Neural crest cell (in vitro differentiated cells): ENCODE data around the gene HS3ST5. TPM values are rescaled to one million over a fixed set of nuclear protein-coding genes. Genes with fewer than 3 reads are reported as not detected.

Experiments
- DNase-seq: peaks from one replicate; pipeline ENCODE4 v3.0.0; 2021; ENCODE audit warnings: low read depth, mixed read lengths, low spot score
- H3K27ac Mint-ChIP-seq: one replicate; pipeline ENCODE4 v1.8.0; 2021; ENCODE audit warnings: mild to moderate bottlenecking, mixed read lengths; ENCODE audit not compliant: unreplicated experiment
- H3K27me3 Mint-ChIP-seq: 2 replicates; pipeline ENCODE4 v1.8.0; 2021; ENCODE audit warnings: low read depth, mild to moderate bottlenecking, mixed read lengths
- H3K36me3 Mint-ChIP-seq: 2 replicates; pipeline ENCODE4 v1.8.0; 2021; ENCODE audit warnings: low read depth, mild to moderate bottlenecking, mixed read lengths
- H3K4me1 Mint-ChIP-seq: 2 replicates; pipeline ENCODE4 v1.8.0; 2021; ENCODE audit warnings: mixed read lengths
- H3K4me3 Mint-ChIP-seq: one replicate; pipeline ENCODE4 v1.8.0; 2021; ENCODE audit warnings: mild to moderate bottlenecking, mixed read lengths
- H3K9me3 Mint-ChIP-seq: 2 replicates; pipeline ENCODE4 v1.8.0; 2021; ENCODE audit warnings: mixed read lengths
- total RNA-seq: library from RNA; stranded (reverse); gene quantifications from 2 replicates; pipeline ENCODE4 v1.2.1, GENCODE V29; 2021
- TF ChIP-seq, protein P1 (sequence below): fragments of 200-600 bp; sonication (generic); conservative IDR thresholded peaks from 2 replicates; pipeline ENCODE4 v1.5.0; 2021; ENCODE audit warnings: antibody characterized with exemption, mild to moderate bottlenecking

Gene HS3ST5
- total RNA-seq, 1 donor from 2014 or later, result 0.26 TPM

DNA sequence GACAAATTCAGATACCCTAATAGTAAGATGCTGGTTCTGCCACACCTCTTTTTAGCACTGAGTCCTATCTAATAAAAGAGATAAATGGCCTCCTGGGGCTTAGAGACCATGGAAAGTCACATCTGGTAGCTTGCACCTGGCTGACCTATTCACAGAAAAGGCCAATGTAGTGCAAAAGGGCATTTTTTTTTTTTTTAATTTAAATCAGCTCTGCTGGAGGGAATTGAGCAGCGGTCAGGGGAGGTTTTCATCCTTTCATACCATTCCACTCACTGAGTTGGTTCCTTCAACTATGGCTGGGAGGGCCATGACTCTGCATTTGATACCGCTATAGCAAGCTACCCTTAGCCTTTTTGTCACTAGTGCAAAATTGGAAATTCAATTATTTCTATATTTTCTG, 20.1 kb upstream of the HS3ST5 start:
- Mint-ChIP-seq H3K4me1 (peaks cover 20% of the 10 kb centered on the region), H3K36me3 (no peaks in the 10 kb centered on the region), H3K27ac (no peak overlapping the region), H3K4me3 (no peak overlapping the region), H3K27me3 (peaks cover 24% of the 10 kb centered on the region), H3K9me3 (no peaks in the 10 kb centered on the region)
- TF ChIP-seq, protein P1, sequence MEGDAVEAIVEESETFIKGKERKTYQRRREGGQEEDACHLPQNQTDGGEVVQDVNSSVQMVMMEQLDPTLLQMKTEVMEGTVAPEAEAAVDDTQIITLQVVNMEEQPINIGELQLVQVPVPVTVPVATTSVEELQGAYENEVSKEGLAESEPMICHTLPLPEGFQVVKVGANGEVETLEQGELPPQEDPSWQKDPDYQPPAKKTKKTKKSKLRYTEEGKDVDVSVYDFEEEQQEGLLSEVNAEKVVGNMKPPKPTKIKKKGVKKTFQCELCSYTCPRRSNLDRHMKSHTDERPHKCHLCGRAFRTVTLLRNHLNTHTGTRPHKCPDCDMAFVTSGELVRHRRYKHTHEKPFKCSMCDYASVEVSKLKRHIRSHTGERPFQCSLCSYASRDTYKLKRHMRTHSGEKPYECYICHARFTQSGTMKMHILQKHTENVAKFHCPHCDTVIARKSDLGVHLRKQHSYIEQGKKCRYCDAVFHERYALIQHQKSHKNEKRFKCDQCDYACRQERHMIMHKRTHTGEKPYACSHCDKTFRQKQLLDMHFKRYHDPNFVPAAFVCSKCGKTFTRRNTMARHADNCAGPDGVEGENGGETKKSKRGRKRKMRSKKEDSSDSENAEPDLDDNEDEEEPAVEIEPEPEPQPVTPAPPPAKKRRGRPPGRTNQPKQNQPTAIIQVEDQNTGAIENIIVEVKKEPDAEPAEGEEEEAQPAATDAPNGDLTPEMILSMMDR, result no peak
- DNase-seq, result no peak

DNA sequence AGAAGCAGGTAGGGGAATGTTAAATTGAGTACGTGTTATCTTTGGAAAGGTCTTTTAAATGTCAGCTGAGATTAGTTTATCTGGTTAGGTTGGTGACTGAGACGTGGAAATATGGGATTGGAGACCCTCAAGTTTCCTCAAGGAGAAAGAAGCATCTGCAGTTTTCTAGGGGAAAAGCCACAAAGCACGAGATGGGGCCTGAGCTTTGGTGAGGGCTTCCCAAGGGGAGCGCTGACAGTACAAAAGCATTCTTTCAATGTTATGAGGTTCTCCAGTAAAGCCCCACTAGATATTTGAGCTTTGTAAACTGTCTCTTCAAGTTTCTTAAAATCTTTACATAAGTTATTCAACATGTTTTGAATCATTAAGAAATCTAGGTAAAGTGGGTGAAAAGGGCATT, 19.6 kb upstream of the HS3ST5 start:
- Mint-ChIP-seq H3K36me3 (no peaks in the 10 kb centered on the region), H3K27me3 (peaks cover 21% of the 10 kb centered on the region), H3K4me1 (peaks cover 20% of the 10 kb centered on the region), H3K9me3 (no peaks in the 10 kb centered on the region), H3K4me3 (no peak overlapping the region), H3K27ac (no peak overlapping the region)
- TF ChIP-seq, protein P1, result no peak
- DNase-seq, result no peak

DNA sequence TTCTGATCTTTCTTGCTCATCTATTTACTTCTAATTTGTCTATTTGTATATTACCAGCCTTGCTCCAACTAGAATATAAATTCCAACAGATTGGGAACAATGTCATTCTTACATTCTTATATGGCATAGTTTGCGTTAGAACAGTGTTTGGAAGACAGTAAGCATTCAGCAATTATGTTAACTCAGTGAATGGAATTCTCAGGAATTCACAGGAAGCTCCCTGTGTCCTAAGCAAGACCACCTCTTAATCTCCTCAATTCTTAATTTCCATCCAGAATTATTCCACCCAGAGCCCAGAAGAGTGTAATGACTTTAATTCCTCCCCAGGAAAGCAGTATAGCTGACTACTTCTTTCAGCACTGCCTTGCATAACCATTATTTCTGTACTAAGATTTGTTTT, 18.2 kb upstream of the HS3ST5 start:
- peaks cover 20% of the 10 kb centered on the region for H3K4me1 Mint-ChIP-seq
- DNase-seq, result no peak
- H3K9me3 Mint-ChIP-seq, result no peaks in the 10 kb centered on the region
- H3K4me3 Mint-ChIP-seq, result no peak overlapping the region
- no peaks in the 10 kb centered on the region for H3K36me3 Mint-ChIP-seq
- no peak overlapping the region for H3K27ac Mint-ChIP-seq
- TF ChIP-seq, protein P1, result no peak
- peaks cover 21% of the 10 kb centered on the region for H3K27me3 Mint-ChIP-seq

DNA sequence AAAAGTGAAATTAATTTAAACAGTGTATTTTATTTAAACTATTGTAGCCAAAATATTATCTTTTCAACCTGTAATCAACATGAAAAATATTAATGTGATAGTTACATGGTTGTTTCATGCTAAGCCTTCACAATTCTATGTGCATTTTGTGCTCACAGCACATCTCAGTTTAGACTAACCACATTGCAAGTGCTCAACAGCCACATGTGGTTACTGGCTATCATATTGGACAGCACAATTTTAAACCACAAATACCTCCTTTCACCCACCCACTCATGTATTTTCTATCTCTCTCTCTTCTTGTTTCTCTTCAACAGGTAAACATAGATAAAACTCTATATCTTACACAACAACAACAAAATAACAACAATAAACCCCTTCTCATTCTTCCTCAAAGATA, 12.5 kb upstream of the HS3ST5 start:
- no peak for DNase-seq
- Mint-ChIP-seq H3K36me3 (no peaks in the 10 kb centered on the region), H3K4me3 (no peak overlapping the region), H3K9me3 (no peaks in the 10 kb centered on the region), H3K27me3 (peaks cover 6% of the 10 kb centered on the region), H3K4me1 (peaks cover 4% of the 10 kb centered on the region), H3K27ac (no peak overlapping the region)
- TF ChIP-seq, protein P1, result no peak

DNA sequence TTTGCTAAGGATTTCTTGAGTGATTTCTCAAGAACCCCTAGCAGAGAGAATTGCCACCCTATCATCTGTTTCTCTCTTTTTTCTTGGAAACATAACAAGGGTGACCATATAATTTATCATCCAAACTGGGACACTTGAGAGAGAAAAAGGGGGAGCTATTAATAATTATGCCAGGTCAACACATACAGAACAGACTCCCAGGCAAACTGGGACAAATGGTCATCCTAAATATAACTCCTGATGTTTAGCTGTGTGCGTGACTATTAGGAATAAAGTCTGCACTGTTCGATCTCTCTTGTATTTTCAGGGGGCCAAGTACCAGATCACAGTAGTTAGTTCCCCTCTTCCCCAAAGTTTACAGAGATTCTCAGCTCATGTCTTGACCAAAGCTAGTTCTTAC, 11.7 kb upstream of the HS3ST5 start:
- TF ChIP-seq, protein P1, result no peak
- H3K4me3 Mint-ChIP-seq, result no peak overlapping the region
- no peak for DNase-seq
- peaks cover 4% of the 10 kb centered on the region for H3K4me1 Mint-ChIP-seq
- H3K27ac Mint-ChIP-seq, result no peak overlapping the region
- H3K27me3 Mint-ChIP-seq, result peaks cover 6% of the 10 kb centered on the region
- no peaks in the 10 kb centered on the region for H3K36me3 Mint-ChIP-seq
- peaks cover 5% of the 10 kb centered on the region for H3K9me3 Mint-ChIP-seq

DNA sequence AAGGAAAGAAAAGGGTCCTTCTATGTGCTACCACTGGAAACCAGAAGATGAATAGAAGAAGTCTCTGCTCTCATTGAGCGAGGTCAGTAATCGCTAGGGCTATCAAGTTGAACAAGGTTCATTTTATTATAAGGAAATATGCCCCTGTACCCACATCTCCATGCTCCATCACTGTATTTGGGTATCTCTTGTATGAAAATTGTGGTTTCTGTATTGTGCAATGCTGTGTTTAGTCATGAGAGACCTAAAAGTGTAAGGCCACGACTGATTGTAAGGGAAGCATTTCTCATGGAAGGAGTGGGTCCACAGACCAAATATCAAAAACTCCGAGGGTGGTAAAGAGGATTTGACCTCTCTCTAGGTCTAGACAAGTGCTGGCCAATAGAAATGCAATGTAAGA, 3.6 kb upstream of the HS3ST5 start:
- DNase-seq, result no peak
- TF ChIP-seq, protein P1, result no peak
- H3K27me3 Mint-ChIP-seq, result peaks cover 41% of the 10 kb centered on the region
- H3K4me3 Mint-ChIP-seq, result no peak overlapping the region
- no peak overlapping the region for H3K27ac Mint-ChIP-seq
- H3K4me1 Mint-ChIP-seq, result peaks cover 18% of the 10 kb centered on the region
- H3K9me3 Mint-ChIP-seq, result peaks cover 6% of the 10 kb centered on the region
- H3K36me3 Mint-ChIP-seq, result no peaks in the 10 kb centered on the region
